Astrocyte (in vitro differentiated cells and primary cell): ENCODE measurements around the gene DCT.

ENCODE experiments used
- EZH2 ChIP-seq: IDR thresholded peaks from 2 replicates; pipeline ENCODE4 v1.6.1; 2012; ENCODE audit warnings: mild to moderate bottlenecking, low read length, inconsistent platforms; ENCODE audit not compliant: insufficient read depth
- TF ChIP-seq, protein P1 (sequence below): IDR thresholded peaks from 2 replicates; pipeline ENCODE4 v1.5.1; 2011; ENCODE audit warnings: low read depth, mild to moderate bottlenecking, inconsistent platforms, low read length, moderate library complexity; ENCODE audit not compliant: insufficient read depth

- no peak for TF ChIP-seq EZH2
- TF ChIP-seq, protein P1, sequence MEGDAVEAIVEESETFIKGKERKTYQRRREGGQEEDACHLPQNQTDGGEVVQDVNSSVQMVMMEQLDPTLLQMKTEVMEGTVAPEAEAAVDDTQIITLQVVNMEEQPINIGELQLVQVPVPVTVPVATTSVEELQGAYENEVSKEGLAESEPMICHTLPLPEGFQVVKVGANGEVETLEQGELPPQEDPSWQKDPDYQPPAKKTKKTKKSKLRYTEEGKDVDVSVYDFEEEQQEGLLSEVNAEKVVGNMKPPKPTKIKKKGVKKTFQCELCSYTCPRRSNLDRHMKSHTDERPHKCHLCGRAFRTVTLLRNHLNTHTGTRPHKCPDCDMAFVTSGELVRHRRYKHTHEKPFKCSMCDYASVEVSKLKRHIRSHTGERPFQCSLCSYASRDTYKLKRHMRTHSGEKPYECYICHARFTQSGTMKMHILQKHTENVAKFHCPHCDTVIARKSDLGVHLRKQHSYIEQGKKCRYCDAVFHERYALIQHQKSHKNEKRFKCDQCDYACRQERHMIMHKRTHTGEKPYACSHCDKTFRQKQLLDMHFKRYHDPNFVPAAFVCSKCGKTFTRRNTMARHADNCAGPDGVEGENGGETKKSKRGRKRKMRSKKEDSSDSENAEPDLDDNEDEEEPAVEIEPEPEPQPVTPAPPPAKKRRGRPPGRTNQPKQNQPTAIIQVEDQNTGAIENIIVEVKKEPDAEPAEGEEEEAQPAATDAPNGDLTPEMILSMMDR = no peak
Measured at GRCh38 chr13:94395860-94396259, 83.6 kb downstream of the DCT start.
